Kasumi-1 (cell line): ENCODE measurements around the gene AJM1.

ENCODE experiments used
- DNase-seq, 2 experiments: peaks; one replicate each; lab custom pipeline; 2025; lab: John Stamatoyannopoulos, UW

The AJM1 gene

DNA sequence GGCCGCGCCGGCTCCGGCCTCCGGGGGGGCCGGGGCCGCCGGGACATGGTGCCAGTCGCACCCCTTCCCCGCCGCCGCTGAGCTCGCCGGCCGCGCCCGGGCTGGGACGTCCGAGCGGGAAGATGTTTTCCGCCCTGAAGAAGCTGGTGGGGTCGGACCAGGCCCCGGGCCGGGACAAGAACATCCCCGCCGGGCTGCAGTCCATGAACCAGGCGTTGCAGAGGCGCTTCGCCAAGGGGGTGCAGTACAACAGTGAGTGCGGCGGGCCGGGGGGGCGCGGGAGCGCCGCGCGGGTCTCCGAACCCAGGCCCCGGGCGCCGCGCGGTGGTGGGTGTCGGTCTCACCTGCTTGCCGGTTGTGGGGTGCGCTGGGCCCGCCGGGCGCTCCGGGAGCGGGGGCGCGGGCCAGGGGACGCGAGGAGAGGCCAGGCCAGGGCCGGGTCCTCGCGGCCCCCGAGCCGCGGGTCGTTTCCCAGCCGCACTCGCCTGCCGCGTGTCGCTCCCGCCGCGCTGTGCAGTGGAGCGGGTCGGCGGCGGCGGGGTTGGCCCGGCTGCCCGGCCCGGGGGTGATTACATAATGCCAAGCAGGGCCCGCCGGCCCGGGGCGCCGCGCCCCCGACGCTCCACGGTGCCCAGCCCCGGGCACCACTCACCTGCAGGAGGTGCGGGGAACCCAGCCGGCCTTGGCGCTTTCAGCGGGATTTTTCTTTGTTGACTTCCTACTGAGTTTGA lies 34.0 kb upstream of the AJM1 start:
- DNase-seq = no peak

GRCh38 chr9:136808806-136809158 lies 33.5 kb upstream of the AJM1 start:
- peak; percentile 47 to 58 for DNase-seq

DNA sequence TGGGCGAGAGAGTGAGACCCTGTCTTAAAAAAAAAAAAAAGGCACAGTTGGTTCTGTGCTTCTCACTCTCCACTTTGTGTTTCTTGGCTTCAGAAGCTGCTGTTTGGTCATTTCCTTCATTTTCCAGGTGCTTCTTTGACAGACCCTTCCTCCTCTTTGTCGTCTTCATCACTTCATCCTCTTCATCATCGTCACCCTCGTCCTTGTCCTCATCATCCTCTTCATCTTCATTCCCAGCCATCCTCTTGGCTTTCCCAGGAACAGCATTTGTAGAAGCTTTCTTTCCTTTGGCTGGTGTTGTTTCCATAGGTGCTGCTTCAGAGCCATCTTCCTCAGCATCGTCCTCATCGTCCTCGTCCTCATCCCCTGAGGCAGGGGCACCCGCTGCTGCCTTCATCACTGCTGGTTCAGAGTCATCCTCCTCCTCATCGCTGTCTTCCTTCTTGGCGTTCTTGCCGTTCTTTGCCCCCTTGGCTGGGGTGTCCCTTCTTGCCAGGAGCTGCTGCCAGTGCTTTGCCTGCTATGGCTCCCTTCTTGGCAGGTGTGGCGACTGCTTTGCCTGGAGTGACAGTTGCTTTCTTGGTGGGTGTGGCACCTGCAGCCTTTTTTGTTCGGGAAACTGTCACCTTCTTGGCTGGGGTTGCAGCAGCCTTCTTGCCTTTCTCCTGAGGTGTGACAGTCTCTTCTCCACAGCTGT lies 27.4 kb upstream of the AJM1 start:
- DNase-seq = no peak

GRCh38 chr9:136815422-136815782 lies 26.9 kb upstream of the AJM1 start:
- DNase-seq = no peak

DNA sequence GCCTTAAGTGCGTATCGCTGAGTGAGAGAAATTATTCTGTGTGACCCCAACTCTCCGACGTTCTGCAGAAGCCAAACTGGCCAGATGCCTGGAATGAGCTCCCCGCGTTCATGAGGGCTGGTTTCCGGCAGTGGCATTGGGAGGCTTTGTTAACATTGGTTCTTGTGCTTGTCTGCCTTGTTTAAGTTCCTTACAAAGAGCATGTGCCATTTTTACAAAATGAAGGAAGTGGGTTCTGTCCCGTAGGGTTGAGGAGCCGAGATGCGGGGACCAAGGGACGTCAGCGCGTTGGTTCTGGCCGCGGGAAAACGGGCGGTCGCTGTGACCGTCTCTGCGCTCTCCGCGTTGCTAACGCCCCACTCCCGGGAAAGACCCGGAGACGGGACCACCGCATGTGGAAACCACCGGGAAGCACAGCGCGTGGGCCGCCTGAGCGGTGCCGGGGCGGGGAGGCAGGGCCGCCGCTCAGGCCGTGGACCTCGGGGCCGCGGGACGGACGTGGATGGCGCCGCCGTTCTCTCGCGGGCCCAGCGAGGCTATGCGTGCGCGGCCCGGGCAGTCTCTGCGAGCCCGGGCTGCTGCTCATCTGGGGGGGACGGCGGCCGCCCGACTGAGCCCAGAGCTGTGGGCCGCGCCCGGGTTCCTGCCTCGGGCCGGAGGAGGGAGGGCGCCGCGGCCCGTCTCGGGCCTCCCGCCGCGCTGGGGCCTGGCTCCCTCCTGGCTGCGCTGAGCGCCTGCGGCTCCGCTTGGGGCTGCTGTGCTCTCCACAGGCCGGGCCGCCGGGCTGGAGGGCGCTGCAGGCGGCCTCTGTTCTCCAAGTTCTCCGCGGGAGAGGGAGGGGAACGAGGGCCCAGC lies 21.1 kb upstream of the AJM1 start:
- no peak for DNase-seq

DNA sequence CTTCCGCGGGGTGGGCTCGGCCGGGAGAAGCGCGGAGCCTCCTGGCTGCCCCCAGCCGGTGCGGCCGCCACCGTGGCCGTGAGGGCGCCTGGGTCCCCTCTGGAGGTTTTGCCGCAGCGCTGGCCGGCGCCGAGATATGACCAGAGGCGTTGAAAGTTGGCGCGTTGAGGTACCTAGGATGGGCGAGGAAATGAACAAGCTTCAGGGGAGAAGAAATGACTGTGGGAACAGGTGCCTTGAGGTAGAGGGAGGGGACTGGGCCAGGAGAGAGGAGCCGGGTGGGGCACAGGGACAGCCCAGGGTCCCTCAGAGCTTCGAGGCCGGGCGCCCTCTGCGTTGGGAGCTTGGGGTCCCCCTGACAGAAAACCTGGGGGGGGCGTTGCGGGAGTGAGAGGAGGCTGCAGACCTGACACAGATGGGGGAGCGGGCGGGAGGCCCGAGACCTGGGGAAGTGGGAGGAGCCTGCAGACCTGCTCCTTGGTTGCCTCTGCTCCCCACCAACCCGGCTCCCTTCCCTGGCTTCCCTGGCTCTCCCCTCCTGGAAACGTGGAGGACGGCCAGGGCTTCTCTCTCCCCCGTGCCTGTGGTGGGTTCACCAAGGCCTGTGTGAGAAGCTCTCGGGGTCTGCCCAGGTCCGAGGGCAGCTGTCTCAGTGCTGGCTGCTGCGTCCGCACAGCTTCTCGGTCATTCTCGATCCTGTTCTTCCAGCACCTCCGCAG lies 20.3 kb upstream of the AJM1 start:
- DNase-seq = no peak

DNA sequence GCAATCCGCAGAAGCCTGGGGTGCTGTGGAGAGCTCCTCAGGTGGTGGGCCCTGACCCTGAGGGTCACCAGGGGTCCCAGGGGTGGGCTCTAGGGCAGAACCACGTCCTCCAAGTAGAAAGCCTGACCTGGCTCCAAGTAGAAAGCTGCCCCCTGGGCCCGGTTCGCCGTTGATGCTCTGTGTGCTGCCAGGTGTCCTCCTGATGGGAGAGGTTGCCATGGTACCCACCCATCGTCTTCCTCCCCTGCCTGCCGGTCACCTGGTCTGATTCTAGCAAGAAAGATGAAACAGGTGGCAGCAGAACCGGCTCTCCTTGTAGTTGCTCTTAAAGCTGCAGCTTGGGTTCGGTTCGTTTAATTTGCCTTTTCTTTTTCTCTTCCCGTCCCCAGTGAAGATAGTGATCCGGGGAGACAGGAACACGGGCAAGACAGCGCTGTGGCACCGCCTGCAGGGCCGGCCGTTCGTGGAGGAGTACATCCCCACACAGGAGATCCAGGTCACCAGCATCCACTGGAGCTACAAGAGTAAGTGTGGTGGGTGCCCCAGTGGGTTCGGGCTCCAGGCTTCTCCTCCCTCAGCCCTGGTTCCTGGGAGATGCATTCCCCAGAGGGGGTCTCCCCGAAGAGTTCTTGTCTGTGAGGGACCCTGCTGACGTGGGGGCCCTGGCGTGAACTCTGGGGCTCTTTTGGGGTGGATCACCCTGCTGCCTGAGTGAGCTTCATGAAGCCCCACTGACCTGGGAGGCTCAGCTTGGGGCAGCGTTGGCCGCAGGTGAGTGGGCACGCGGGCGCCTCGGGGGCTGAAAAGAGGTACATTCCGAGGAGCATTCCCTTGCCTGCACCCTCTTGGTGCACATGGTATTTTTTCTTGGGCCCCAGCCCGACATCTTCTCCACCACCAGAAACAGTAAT lies 18.9 kb upstream of the AJM1 start:
- DNase-seq = no peak

GRCh38 chr9:136824496-136825225 lies 17.6 kb upstream of the AJM1 start:
- no peak for DNase-seq

DNA sequence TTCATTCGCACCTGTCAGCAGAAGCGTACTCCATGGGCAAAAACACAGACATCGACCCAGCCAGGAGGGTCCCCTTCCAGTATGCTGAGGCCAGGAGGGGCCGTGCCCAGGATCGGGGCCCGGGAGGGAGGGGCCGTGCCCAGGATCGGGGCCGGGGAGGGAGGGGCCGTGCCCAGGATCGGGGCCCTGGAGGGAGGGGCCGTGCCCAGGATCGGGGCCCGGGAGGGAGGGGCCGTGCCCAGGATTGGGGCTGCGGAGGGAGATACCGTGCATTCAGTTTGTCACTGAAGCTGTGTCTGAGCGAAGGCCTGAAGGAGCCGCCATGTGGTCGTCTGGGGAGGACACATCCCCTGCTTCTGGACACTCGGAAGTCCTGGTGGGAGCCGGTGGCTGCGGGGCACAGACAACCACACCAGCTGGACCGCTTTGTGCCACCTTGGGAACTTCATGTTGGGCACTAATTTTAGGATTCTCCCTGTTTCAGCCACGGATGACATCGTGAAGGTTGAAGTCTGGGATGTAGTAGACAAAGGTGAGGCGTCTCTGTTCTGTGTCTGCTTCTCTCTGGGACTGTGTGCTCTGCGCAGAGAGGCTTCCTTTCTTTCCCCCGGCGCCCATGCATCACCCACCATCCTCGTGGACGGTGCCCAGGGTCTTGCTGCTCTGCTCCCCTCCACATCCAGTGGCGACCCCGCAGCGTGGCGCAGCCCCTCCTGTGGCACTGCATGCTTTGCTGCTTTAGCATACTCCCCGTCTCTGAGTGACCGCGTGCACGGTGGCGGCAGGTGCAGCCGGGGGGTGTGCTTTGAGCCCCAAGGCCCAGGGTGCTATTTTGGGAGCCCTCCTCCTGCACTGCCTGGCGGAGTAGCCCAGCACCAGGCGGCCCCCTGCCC lies 16.7 kb upstream of the AJM1 start:
- no peak for DNase-seq

- DNase-seq = no peak
These were observed 16.1 kb upstream of the AJM1 start for GRCh38 chr9:136826188-136826541.

DNA sequence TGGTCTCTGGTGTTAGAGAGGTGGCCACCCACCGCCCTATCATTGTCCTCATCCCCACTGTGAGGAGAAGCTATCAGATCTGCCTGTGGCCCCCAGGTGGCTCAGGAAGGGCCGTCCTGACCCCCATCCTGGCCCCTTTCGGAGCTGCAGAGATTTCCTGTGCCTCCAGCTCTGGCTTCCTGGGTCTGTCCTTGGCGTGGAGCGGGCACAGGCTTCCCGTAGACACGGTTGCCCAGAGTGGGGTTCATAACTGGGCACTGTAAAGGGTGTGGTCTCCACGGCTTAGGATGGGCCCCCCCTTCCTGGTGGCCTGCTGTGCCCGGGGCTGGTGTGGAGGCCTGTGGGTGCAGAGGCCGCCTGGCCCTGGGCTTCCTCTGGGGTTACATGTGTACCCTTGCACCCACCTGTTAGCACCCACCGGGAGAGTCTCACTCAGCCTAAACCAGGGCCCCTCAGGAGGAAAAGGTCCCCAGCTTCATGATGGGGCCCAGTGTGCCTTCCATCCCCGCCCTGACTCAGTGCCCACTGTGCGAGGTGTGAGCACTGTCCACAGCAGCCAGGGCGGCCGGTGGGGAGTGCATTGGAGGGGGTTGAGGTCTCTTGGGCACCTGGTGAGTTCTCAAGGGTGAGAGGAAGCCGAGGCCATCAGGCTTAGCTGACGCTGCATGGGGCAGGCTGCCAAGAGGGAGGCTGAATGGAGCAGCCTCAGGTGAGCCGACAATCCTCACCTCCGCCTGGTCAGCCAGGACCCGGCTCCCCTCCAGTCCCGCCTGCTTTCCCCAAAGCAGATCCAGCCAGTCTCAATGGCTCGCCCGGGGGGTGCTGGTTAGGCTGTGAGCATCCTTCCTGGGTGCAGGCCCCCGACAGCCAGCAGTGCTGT lies 15.3 kb upstream of the AJM1 start:
- no peak for DNase-seq

GRCh38 chr9:136827794-136828473 lies 14.3 kb upstream of the AJM1 start:
- no peak for DNase-seq

DNA sequence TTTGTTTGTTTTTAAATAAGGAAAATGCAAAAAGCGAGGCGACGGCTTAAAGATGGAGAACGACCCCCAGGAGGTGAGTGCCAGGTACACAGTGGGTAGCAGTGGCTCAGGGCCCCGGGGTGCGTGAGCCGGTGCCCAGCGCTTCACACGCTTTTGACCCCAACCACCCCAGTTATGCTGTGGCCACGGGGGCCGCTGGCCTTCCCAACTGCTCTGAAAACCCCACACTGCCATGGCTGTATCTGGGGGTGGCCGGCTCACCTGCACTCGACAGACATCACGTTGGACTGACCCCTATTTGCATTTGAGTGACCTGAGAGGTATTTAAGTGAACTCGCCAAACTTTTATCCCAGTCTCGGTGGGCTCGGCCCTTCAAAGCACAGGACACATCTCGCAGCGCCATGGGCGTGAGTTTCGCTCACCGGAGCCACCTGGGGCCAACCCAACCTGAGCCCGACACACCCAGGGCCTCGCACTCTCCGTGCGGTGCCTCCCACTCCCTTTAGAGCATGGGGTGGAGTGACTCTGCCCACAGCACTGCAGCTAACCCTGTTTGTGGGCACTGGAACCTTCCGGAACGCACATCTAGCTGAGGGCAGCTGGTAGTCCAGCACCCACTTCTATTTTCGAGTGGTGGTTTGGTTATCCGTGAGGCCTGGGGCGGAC lies 13.7 kb upstream of the AJM1 start:
- no peak for DNase-seq

- DNase-seq = no peak
These were observed 12.9 kb upstream of the AJM1 start for GRCh38 chr9:136829412-136829811.

DNA sequence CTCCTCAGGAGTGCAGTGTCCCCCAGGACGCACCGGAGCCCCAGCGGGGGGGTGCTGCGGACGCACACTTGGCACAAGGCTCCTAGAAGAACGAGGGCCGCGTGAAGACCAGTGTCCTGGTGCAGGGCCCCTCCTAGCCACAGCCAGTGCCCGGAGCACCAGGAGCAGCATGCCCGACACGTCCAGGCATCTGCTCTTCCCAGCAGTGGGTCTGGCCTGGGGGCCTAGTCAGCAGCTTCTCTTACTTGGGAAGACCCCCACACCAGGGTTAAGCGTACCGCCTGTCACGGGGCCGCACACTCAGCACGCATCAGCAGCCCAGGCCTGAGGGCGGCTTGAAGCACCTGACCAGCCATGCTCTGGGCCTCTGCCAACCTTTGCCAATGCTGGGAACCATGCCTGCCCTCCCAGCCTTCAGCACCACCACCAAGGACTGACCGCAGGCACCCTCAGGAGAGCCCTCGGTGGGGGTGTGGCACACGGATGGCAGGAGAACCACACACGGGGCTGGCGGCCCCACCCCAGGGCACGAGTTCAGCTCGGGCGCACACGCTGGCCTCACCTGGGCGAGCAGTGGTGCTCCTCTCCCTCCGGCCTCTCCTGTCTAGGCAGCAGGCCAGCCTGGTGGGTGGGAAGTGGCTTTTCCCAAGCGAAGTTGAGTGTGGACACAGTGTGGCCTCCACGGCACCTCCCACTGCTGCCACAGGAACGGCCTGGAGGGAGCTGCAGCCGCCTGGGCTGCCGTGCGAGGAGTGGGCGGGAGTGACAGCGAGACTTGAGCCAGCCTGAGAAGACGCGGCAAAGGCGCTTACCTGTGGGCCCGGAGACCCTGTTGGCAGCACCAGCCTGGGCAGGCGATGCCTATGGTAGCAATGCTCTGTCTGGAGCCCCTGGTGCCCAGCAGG lies 12.0 kb upstream of the AJM1 start:
- DNase-seq = no peak

GRCh38 chr9:136831002-136831719 lies 11.1 kb upstream of the AJM1 start:
- no peak for DNase-seq
